Heart right ventricle (tissue), 16 donors: Measurements from ENCODE around the gene CTNND2. TPM values are rescaled to one million over a fixed set of nuclear protein-coding genes. Genes with fewer than 3 reads are reported as not detected.

Experiments used
- ATAC-seq, 8 donors: fragments of 200-7000 bp; cut with Tn5 transposase; one replicate each; pipeline ENCODE4 v1.9.1; 2020; ENCODE audit warnings: mild to moderate bottlenecking in 8 of 8, moderate library complexity in 8 of 8, moderate number of reproducible peaks in 1 of 8
- DNase-seq, 2 donors: peaks; one replicate each; pipeline ENCODE4 v3.0.0-alpha.2; 2020
- H3K27ac ChIP-seq, 10 donors: fragments of 200-600 bp; sonication (generic) in 2 of 10; one replicate each; pipeline versions ENCODE4 v1.5.0 to v1.8.0; 2020 to 2022; ENCODE audit warnings: mild to moderate bottlenecking in 3 of 10
- H3K27me3 ChIP-seq, 7 donors: fragments of 200-600 bp; one replicate each; pipeline ENCODE4 v1.8.0; 2021 to 2022; ENCODE audit warnings: mild to moderate bottlenecking in 2 of 7
- H3K36me3 ChIP-seq, 9 donors: fragments of 200-600 bp; sonication (generic) in 1 of 9; one replicate each; pipeline versions ENCODE4 v1.5.0 to v1.8.0; 2020 to 2022; ENCODE audit warnings: mild to moderate bottlenecking in 2 of 9
- H3K4me1 ChIP-seq, 9 donors: fragments of 200-600 bp; sonication (generic) in 1 of 9; one replicate each; pipeline versions ENCODE4 v1.5.0 to v1.8.0; 2020 to 2022; ENCODE audit warnings: mild to moderate bottlenecking in 4 of 9
- H3K4me3 ChIP-seq, 10 donors: fragments of 200-600 bp; sonication (generic) in 2 of 10; one replicate each; pipeline versions ENCODE4 v1.5.0 to v1.8.0; 2020 to 2022; ENCODE audit warnings: mild to moderate bottlenecking in 7 of 10, moderate library complexity in 2 of 10
- H3K9me3 ChIP-seq, 11 donors: fragments of 200-600 bp in 10 of 11; sonication (generic) in 2 of 11; one replicate each; pipeline versions ENCODE4 v1.5.0 to v1.8.0; 2013 to 2022; ENCODE audit warnings: mild to moderate bottlenecking in 2 of 11, control low read depth in 1 of 11, moderate library complexity in 1 of 11
- WGBS, 2 donors: extraction: QIAGEN DNeasy Blood & Tissue Kit; methylation state at CpG; one replicate each; pipeline ENCODE4 v1.1.7; 2013; ENCODE audit warnings: inconsistent platforms in 1 of 2; 5-methylcytosine and 5-hydroxymethylcytosine counted together
- intact Hi-C, 10 donors: fragments of 100-400 bp; cut with DNase I; formaldehyde crosslinking; loops; one replicate each; pipeline versions ENCODE4 v1.11.1 to v1.14.2; 2022
- polyA plus RNA-seq, 2 donors: library from polyadenylated mRNA; stranded (reverse); fragments of 200-250 nt; gene quantifications; one replicate each; pipeline ENCODE4 v1.2.3, GENCODE V29; 2013
- total RNA-seq, 10 donors: library from RNA; stranded (reverse); fragmentation: NEBNext Ultra II Directional in 3 of 10; extraction: Animal tissue kit (Norgen Biotek cat#: 25700) in 3 of 10; gene quantifications; one replicate each; pipeline versions ENCODE4 v1.2.1 to v1.2.4, GENCODE V29; 2021 to 2023
- TF ChIP-seq, protein P1 (sequence below), 9 donors: fragments of 200-600 bp; sonication (generic) in 2 of 9; IDR thresholded peaks; one replicate each; pipeline versions ENCODE4 v1.5.0 to v1.8.0; 2021 to 2022; ENCODE audit warnings: antibody characterized with exemption in 9 of 9, mild to moderate bottlenecking in 5 of 9, moderate library complexity in 1 of 9
- donor health status: Arrhythmogenic right ventricular cardiomyopathy.
- donor health status: ischemic (EF 13 %, LVEDD 7.1; RV severe dilation, severe dysfunction).
- donor health status: healthy with polysubstance abuse.
- donor health status: DM: no; HTN: yes; CAD: no.
- donor health status: DM: no; HTN: no; CAD: no.
- donor health status: ischemic (EF 25% LVEDD 6.9; RV normal size, moderate dysfunction).
- donor health status: ischemic (EF 25% LVEDD 5.7; RV mildly dilated, moderate dysfunction).
- donor health status: healthy.
- donor health status: DM: yes; HTN: yes; CAD: no.
- donor health status: Ischemic cardiomyopathy.
- donor health status: ischemic (EF 35%, LVEDD 5.7; RV mildly dilated, moderate dysfunction).
- donor health status: nonischemic (EF 11% LVEDD 7.7; RV severe dilation, severe dysfunction).
- donor health status: DM: yes; HTN: yes; CAD: no.
- donor health status: PGD.
- donor health status: ischemic (EF 29% LVEDD 5.4; RV normal size, mild dysfunction).
- donor health status: nonischemic (EF 23%, LVEDD 6.1; RV moderate dilation, normal function).

Gene CTNND2
- total and polyA plus RNA-seq, 12 donors = 1.1 to 29.6 (median 9.9) TPM

DNA sequence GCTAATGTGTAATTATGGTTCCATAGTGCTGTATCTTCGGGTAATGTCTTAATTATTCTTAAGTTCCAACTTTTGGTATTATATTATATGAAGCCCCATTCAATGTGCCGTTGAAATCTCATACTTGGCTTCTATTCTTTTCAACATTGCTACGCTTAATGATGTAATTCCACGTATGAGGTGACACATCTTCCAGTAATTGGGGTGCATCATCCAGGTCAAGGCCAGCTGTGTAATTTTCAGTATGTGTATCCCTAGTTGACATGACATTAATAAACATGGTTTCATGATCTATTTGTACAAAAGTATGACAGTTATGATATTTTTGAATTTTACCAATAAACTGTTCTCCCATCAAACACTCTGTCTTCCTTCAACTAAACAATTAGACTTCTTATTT lies 546.3 kb downstream of the CTNND2 start:
- WGBS, 2 donors = 72 to 73% methylated on average over 4 of the region's 4 CpGs
- TF ChIP-seq, protein P1, sequence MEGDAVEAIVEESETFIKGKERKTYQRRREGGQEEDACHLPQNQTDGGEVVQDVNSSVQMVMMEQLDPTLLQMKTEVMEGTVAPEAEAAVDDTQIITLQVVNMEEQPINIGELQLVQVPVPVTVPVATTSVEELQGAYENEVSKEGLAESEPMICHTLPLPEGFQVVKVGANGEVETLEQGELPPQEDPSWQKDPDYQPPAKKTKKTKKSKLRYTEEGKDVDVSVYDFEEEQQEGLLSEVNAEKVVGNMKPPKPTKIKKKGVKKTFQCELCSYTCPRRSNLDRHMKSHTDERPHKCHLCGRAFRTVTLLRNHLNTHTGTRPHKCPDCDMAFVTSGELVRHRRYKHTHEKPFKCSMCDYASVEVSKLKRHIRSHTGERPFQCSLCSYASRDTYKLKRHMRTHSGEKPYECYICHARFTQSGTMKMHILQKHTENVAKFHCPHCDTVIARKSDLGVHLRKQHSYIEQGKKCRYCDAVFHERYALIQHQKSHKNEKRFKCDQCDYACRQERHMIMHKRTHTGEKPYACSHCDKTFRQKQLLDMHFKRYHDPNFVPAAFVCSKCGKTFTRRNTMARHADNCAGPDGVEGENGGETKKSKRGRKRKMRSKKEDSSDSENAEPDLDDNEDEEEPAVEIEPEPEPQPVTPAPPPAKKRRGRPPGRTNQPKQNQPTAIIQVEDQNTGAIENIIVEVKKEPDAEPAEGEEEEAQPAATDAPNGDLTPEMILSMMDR (IDR thresholded peaks at IDR 0.05) = no peak
- DNase-seq (no peak), ATAC-seq (no peak)
- Histone ChIP-seq H3K4me3 (no peak overlapping the region), H3K27ac (no peak overlapping the region), H3K36me3 (no peaks in the 10 kb centered on the region), H3K27me3 (no peaks in the 10 kb centered on the region), H3K9me3 (peaks cover 0 to 19% (median 8%) of the 10 kb centered on the region in 11 donors), H3K4me1 (no peaks in the 10 kb centered on the region)
- intact Hi-C loops = no loop called here

- DNase-seq = no peak
- TF ChIP-seq, protein P1 (IDR thresholded peaks at IDR 0.05) = no peak
- Histone ChIP-seq H3K9me3 (peaks cover 0 to 19% (median 8%) of the 10 kb centered on the region in 11 donors), H3K4me1 (no peaks in the 10 kb centered on the region), H3K27me3 (no peaks in the 10 kb centered on the region), H3K4me3 (no peak overlapping the region), H3K36me3 (no peaks in the 10 kb centered on the region), H3K27ac (no peak overlapping the region)
- ATAC-seq = no peak
- intact Hi-C loops = no loop called here
Measured at GRCh38 chr5:11355491-11355890, 548.8 kb downstream of the CTNND2 start.

GRCh38 chr5:11346336-11346735 lies 557.9 kb downstream of the CTNND2 start:
- DNase-seq = no peak
- WGBS, 2 donors = 61 to 68% methylated on average over 16 of the region's 16 CpGs

DNA sequence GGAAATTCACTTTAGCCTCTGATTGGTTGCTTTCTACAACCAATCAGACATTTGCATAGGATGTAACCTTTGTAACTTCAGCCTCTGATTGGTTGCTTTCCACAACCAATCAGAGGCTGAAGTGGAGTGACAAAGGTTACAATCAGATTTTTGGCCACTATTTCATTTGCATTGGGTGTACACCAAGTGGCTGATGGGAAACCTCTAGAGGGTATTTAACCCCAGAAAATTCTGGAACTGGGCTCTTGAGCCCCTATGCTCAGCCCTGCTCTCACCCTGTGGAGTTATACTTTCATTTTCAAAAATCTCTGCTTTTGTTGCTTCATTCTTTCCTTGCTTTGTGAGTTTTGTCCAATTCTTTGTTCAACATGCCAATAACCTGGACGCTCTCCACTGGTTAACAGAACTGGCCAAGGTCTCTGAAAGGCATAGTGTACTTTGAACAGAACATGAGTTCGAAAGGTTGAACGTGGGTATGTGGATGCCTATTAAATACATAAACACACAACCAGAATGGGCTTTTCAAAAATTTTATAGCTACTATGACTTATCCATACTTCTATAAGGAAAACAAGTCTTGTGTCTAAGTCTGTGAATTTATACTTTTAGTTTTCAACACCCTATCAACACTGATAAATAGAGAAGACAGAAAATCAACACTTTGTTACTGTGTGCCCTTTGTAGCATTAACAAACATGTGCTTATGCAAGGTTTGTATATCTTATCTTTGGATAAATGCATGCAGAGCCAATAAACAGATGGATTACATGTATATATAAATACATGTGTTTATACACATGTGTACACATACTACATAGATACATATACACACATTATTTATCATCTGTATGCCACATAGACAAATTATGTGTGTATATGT lies 568.1 kb downstream of the CTNND2 start:
- H3K36me3 ChIP-seq = no peaks in the 10 kb centered on the region
- no peaks in the 10 kb centered on the region for H3K27me3 ChIP-seq
- no peaks in the 10 kb centered on the region for H3K4me1 ChIP-seq
- no peak overlapping the region for H3K4me3 ChIP-seq
- no peak for DNase-seq
- no peak overlapping the region for H3K27ac ChIP-seq
- no peaks in the 10 kb centered on the region for H3K9me3 ChIP-seq
- intact Hi-C loops = no loop called here
- 86 to 91% methylated on average over 3 of the region's 3 CpGs for WGBS, 2 donors
- TF ChIP-seq, protein P1 (IDR thresholded peaks at IDR 0.05) = no peak
- ATAC-seq = no peak

More at GRCh38 chr5:11346336-11346735, 557.9 kb downstream of the CTNND2 start:
- Histone ChIP-seq H3K4me3 (no peak overlapping the region), H3K36me3 (no peaks in the 10 kb centered on the region), H3K4me1 (no peaks in the 10 kb centered on the region), H3K9me3 (no peaks in the 10 kb centered on the region), H3K27ac (no peak overlapping the region), H3K27me3 (no peaks in the 10 kb centered on the region)
- intact Hi-C loops = no loop called here
- TF ChIP-seq, protein P1 (IDR thresholded peaks at IDR 0.05) = no peak
- no peak for ATAC-seq
